ENCODE data around the gene NMRAL1. TPM values are rescaled to one million over a fixed set of nuclear protein-coding genes. Genes with fewer than 3 reads are reported as not detected.

The NMRAL1 gene
- total and polyA plus RNA-seq, 2 donors (not counting 1 experiment from before 2014, with no cell fraction given): 48.6 to 68.8 TPM

GRCh38 chr16:4510747-4511426, 36.5 kb upstream of the NMRAL1 start:
- no peak overlapping the region for H3K4me2 ChIP-seq (replicated peaks; ENCODE audit: low read depth, low read length, poor library complexity, severe bottlenecking)
- Mint-ChIP-seq H3K4me3 (no peak overlapping the region), H3K27me3 (no peaks in the 10 kb centered on the region), H3K4me1 (peaks cover 38% of the 10 kb centered on the region), H3K27ac (no peak overlapping the region), H3K9me3 (ENCODE audit: insufficient read depth) (no peaks in the 10 kb centered on the region)
- H3K4me3 ChIP-seq (ENCODE audit: control extremely low read depth in 1 of 5, extremely low read depth in 1 of 5, insufficient read depth in 1 of 5, low read depth in 2 of 5, low read length in 4 of 5): no peak overlapping the region
- DNase-seq: no peak
- H4K20me1 ChIP-seq (ENCODE audit: control insufficient read depth, insufficient read depth, low read length, poor library complexity, severe bottlenecking): peaks cover 11% of the 10 kb centered on the region
- H3K79me2 ChIP-seq (ENCODE audit: control insufficient read depth, insufficient read depth, low read length): peaks cover 49% of the 10 kb centered on the region
- intact Hi-C loops (cut with micrococcal nuclease): no loop called here
- H3K9me3 ChIP-seq (ENCODE audit: control extremely low read depth in 1 of 3, control insufficient read depth in 2 of 3, insufficient read depth in 1 of 3, low read length in 2 of 3): no peaks in the 10 kb centered on the region
- H3K4me1 ChIP-seq (ENCODE audit: control insufficient read depth in 2 of 2, insufficient read depth in 2 of 2, low read length in 2 of 2): peaks cover 36 to 40% of the 10 kb centered on the region in 2 donors
- no peaks in the 10 kb centered on the region for H3K27me3 ChIP-seq (replicated peaks in 1 of 4; ENCODE audit: control extremely low read depth in 1 of 4, control insufficient read depth in 3 of 4, insufficient read depth in 4 of 4, low read length in 3 of 4)
- H3K9ac ChIP-seq (ENCODE audit: low read length): no peak overlapping the region
- ChIA-PET POLR2A (no interaction called here), CTCF (interaction anchor here (1.5 to 7.3 kb wide), 3 partner anchors 35 to 39 kb away, joined by 4 to 178 read pairs (median 4); partner anchors contain the start of gene HMOX2)
- TF ChIP-seq CTCF (IDR thresholded peaks at IDR 0.05) (no peak), EZH2 (IDR thresholded peaks at IDR 0.05; ENCODE audit: borderline replicate concordance, insufficient read depth, low read depth, low read length, poor library complexity, severe bottlenecking) (no peak)
- 89% methylated on average over 13 of the region's 14 CpGs for WGBS (ENCODE audit: insufficient coverage)
- H2AFZ ChIP-seq (ENCODE audit: insufficient read depth, low read depth, low read length, poor library complexity, severe bottlenecking): no peak overlapping the region
- H3K36me3 ChIP-seq (replicated peaks in 1 of 2; ENCODE audit: control extremely low read depth in 1 of 2, control insufficient read depth in 1 of 2, extremely low read depth in 1 of 2, insufficient read depth in 2 of 2, low read length in 1 of 2): peaks cover 1 to 59% of the 10 kb centered on the region in 2 experiments
- no peak overlapping the region for H3K27ac ChIP-seq (ENCODE audit: low read length in 2 of 2)
- no peak for ATAC-seq (ENCODE audit: low read depth)

GRCh38 chr16:4510131-4510530, 35.7 kb upstream of the NMRAL1 start:
- ChIA-PET POLR2A (no interaction called here), CTCF (interaction anchor here (0.9 to 7.3 kb wide), 3 partner anchors 10 to 40 kb away, joined by 3 to 178 read pairs (median 4); partner anchors contain the start of gene HMOX2)
- Histone ChIP-seq H3K36me3 (replicated peaks in 1 of 2; ENCODE audit: control extremely low read depth in 1 of 2, control insufficient read depth in 1 of 2, extremely low read depth in 1 of 2, insufficient read depth in 2 of 2, low read length in 1 of 2) (peaks cover 1 to 59% of the 10 kb centered on the region in 2 experiments), H3K27ac (ENCODE audit: low read length in 2 of 2) (no peak overlapping the region), H2AFZ (ENCODE audit: insufficient read depth, low read depth, low read length, poor library complexity, severe bottlenecking) (no peak overlapping the region), H3K4me1 (ENCODE audit: control insufficient read depth in 2 of 2, insufficient read depth in 2 of 2, low read length in 2 of 2) (peaks cover 34 to 40% of the 10 kb centered on the region in 2 donors), H3K4me3 (ENCODE audit: control extremely low read depth in 1 of 5, extremely low read depth in 1 of 5, insufficient read depth in 1 of 5, low read depth in 2 of 5, low read length in 4 of 5) (no peak overlapping the region), H3K27me3 (replicated peaks in 1 of 4; ENCODE audit: control extremely low read depth in 1 of 4, control insufficient read depth in 3 of 4, insufficient read depth in 4 of 4, low read length in 3 of 4) (no peaks in the 10 kb centered on the region), H3K4me2 (replicated peaks; ENCODE audit: low read depth, low read length, poor library complexity, severe bottlenecking) (no peak overlapping the region), H3K9ac (ENCODE audit: low read length) (no peak overlapping the region), H3K79me2 (ENCODE audit: control insufficient read depth, insufficient read depth, low read length) (peaks cover 49% of the 10 kb centered on the region), H3K9me3 (ENCODE audit: control extremely low read depth in 1 of 3, control insufficient read depth in 2 of 3, insufficient read depth in 1 of 3, low read length in 2 of 3) (no peaks in the 10 kb centered on the region), H4K20me1 (ENCODE audit: control insufficient read depth, insufficient read depth, low read length, poor library complexity, severe bottlenecking) (peaks cover 11% of the 10 kb centered on the region)
- H3K4me1 Mint-ChIP-seq: peaks cover 38% of the 10 kb centered on the region
- 80% methylated on average over 2 of the region's 5 CpGs for WGBS (ENCODE audit: insufficient coverage)
- DNase-seq: no peak
- intact Hi-C loops (cut with micrococcal nuclease): no loop called here
- no peak overlapping the region for H3K27ac Mint-ChIP-seq
- TF ChIP-seq CTCF (IDR thresholded peaks at IDR 0.05) (no peak), EZH2 (IDR thresholded peaks at IDR 0.05; ENCODE audit: borderline replicate concordance, insufficient read depth, low read depth, low read length, poor library complexity, severe bottlenecking) (no peak)
- H3K9me3 Mint-ChIP-seq (ENCODE audit: insufficient read depth): no peaks in the 10 kb centered on the region
- ATAC-seq (ENCODE audit: low read depth): no peak
- no peak overlapping the region for H3K4me3 Mint-ChIP-seq
- H3K27me3 Mint-ChIP-seq: no peaks in the 10 kb centered on the region

All from B cell (primary cell).